Renal pelvis (tissue), 4 donors: ENCODE measurements around the gene CD81. TPM values are rescaled to one million over a fixed set of nuclear protein-coding genes. Genes with fewer than 3 reads are reported as not detected.

ENCODE experiments used
- DNase-seq: peaks from one replicate; pipeline ENCODE4 v3.0.0-alpha.2; 2013
- polyA plus RNA-seq, 3 donors: library from polyadenylated mRNA; unstranded; fragments of 120-200 nt; gene quantifications; one replicate each; pipeline ENCODE4 v1.2.1, GENCODE V29; 2013; ENCODE audit not compliant: insufficient read length in 3 of 3

CD81 gene
- polyA plus RNA-seq, 3 donors, result 534 to 608 (median 573) TPM

- DNase-seq, result no peak
Observed at GRCh38 chr11:2368178-2368850, 8.8 kb upstream of the CD81 start.

GRCh38 chr11:2368851-2369180 lies 8.3 kb upstream of the CD81 start:
- DNase-seq, result no peak

GRCh38 chr11:2369320-2369719 lies 7.8 kb upstream of the CD81 start:
- DNase-seq, result no peak

GRCh38 chr11:2369896-2370295 lies 7.2 kb upstream of the CD81 start:
- no peak for DNase-seq

GRCh38 chr11:2374456-2375201 lies 2.5 kb upstream of the CD81 start:
- no peak for DNase-seq

GRCh38 chr11:2375341-2375853 lies 1.7 kb upstream of the CD81 start:
- no peak for DNase-seq

GRCh38 chr11:2375964-2376551 lies 1.1 kb upstream of the CD81 start:
- no peak for DNase-seq

GRCh38 chr11:2377511-2378443 lies 667 bp downstream of the CD81 start:
- peak; percentile 80 for DNase-seq

GRCh38 chr11:2378527-2379210 lies 1.6 kb downstream of the CD81 start:
- peak; percentile 62 for DNase-seq

GRCh38 chr11:2379466-2380174 lies 2.5 kb downstream of the CD81 start:
- DNase-seq, result no peak

GRCh38 chr11:2380396-2380795 lies 3.3 kb downstream of the CD81 start:
- DNase-seq, result no peak

- DNase-seq, result no peak
Observed at GRCh38 chr11:2380807-2381350, 3.8 kb downstream of the CD81 start.

- DNase-seq, result no peak
Observed at GRCh38 chr11:2381494-2382128, 4.5 kb downstream of the CD81 start.

GRCh38 chr11:2382129-2382517 lies 5.0 kb downstream of the CD81 start:
- DNase-seq, result no peak

- DNase-seq, result no peak
Observed at GRCh38 chr11:2382936-2383851, 6.1 kb downstream of the CD81 start.

GRCh38 chr11:2383852-2384804 lies 7.0 kb downstream of the CD81 start:
- DNase-seq, result no peak
